CD14-positive monocyte (primary cell): Measurements from ENCODE around the gene TNFRSF18. TPM values are rescaled to one million over a fixed set of nuclear protein-coding genes. Genes with fewer than 3 reads are reported as not detected.

Experiments used
- DNase-seq, 3 donors: peaks; one replicate each; pipeline ENCODE4 v3.0.0-alpha.2; 2011 to 2022
- H2AFZ ChIP-seq: 2 replicates; pipeline ENCODE4 v1.6.0; 2012; ENCODE audit warnings: mild to moderate bottlenecking, low read depth, low read length, inconsistent platforms; ENCODE audit not compliant: insufficient read depth, poor library complexity, severe bottlenecking
- H3K27ac ChIP-seq, 2 donors: 1 replicate in 1 of 2; 2 replicates in 1 of 2; pipeline ENCODE4 v1.5.1; 2012 to 2013; ENCODE audit warnings: low read length in 2 of 2, control low read depth in 1 of 2, inconsistent platforms in 1 of 2, low read depth in 1 of 2, mild to moderate bottlenecking in 1 of 2
- H3K27me3 ChIP-seq, 2 donors: one replicate each; pipeline versions ENCODE4 v1.6.0 to v1.6.1; 2011 to 2013; ENCODE audit warnings: low read length in 2 of 2; ENCODE audit not compliant: control insufficient read depth in 2 of 2, insufficient read depth in 2 of 2
- H3K36me3 ChIP-seq, 2 donors: replicated peaks in 1 of 2; 1 replicate in 1 of 2; 2 replicates in 1 of 2; pipeline versions ENCODE4 v1.5.1 to v1.6.1; 2012 to 2013; ENCODE audit warnings: low read length in 2 of 2, control low read depth in 1 of 2, inconsistent platforms in 1 of 2, mild to moderate bottlenecking in 1 of 2; ENCODE audit not compliant: insufficient read depth in 2 of 2, control insufficient read depth in 1 of 2
- H3K4me1 ChIP-seq, 2 donors: 1 replicate in 1 of 2; 2 replicates in 1 of 2; pipeline versions ENCODE4 v1.5.1 to v1.6.1; 2012 to 2013; ENCODE audit warnings: low read length in 2 of 2, control low read depth in 1 of 2, inconsistent platforms in 1 of 2, mild to moderate bottlenecking in 1 of 2, moderate library complexity in 1 of 2; ENCODE audit not compliant: insufficient read depth in 2 of 2, control insufficient read depth in 1 of 2
- H3K4me2 ChIP-seq: replicated peaks from 2 replicates; pipeline ENCODE3; 2012; ENCODE audit warnings: low read length, moderate library complexity, mild to moderate bottlenecking; ENCODE audit not compliant: poor library complexity, severe bottlenecking; ENCODE audit errors: extremely low read depth
- H3K4me3 ChIP-seq, 3 experiments: fragments of 200-600 bp in 1 of 3; sonication (generic) in 1 of 3; replicated peaks in 1 of 3; 1 replicate in 2 of 3; 2 replicates in 1 of 3; pipeline ENCODE4 v1.5.1; 2011 to 2013; ENCODE audit warnings: low read length in 3 of 3, mild to moderate bottlenecking in 3 of 3, control low read depth in 2 of 3, low read depth in 2 of 3, inconsistent platforms in 1 of 3, moderate library complexity in 1 of 3
- H3K79me2 ChIP-seq: 2 replicates; pipeline ENCODE4 v1.6.0; 2012; ENCODE audit warnings: mild to moderate bottlenecking, control low read depth, inconsistent platforms, low read length, moderate library complexity; ENCODE audit not compliant: insufficient read depth
- H3K9ac ChIP-seq: 2 replicates; pipeline ENCODE4 v1.6.0; 2017; ENCODE audit warnings: low read length, mild to moderate bottlenecking; ENCODE audit not compliant: insufficient read depth, poor library complexity, severe bottlenecking
- H3K9me3 ChIP-seq, 2 donors: replicated peaks in 1 of 2; 1 replicate in 1 of 2; 2 replicates in 1 of 2; pipeline versions ENCODE4 v1.5.1 to v1.6.1; 2012 to 2013; ENCODE audit warnings: low read length in 2 of 2, control low read depth in 1 of 2; ENCODE audit not compliant: control insufficient read depth in 1 of 2, insufficient read depth in 1 of 2
- H4K20me1 ChIP-seq: 2 replicates; pipeline ENCODE4 v1.6.0; 2012; ENCODE audit warnings: mild to moderate bottlenecking, low read length, control low read depth, moderate library complexity; ENCODE audit not compliant: insufficient read depth
- H3K27ac Mint-ChIP-seq, 7 donors: one replicate each; pipeline ENCODE4 v1.8.0; 2020; ENCODE audit warnings: mild to moderate bottlenecking in 7 of 7, mixed read lengths in 7 of 7, moderate library complexity in 6 of 7, inconsistent platforms in 2 of 7
- H3K27me3 Mint-ChIP-seq, 3 donors: one replicate each; pipeline ENCODE4 v1.8.0; 2021 to 2022; ENCODE audit warnings: low read depth in 3 of 3, mild to moderate bottlenecking in 3 of 3, mixed read lengths in 3 of 3, moderate library complexity in 3 of 3, inconsistent platforms in 1 of 3
- H3K36me3 Mint-ChIP-seq, 2 donors: one replicate each; pipeline ENCODE4 v1.8.0; 2020; ENCODE audit warnings: mixed read lengths in 2 of 2, inconsistent platforms in 1 of 2, mild to moderate bottlenecking in 1 of 2
- H3K4me1 Mint-ChIP-seq: one replicate; pipeline ENCODE4 v1.8.0; 2020; ENCODE audit warnings: mild to moderate bottlenecking, mixed read lengths
- H3K4me3 Mint-ChIP-seq, 2 donors: one replicate each; pipeline ENCODE4 v1.8.0; 2020; ENCODE audit warnings: mild to moderate bottlenecking in 2 of 2, mixed read lengths in 2 of 2, moderate library complexity in 1 of 2
- H3K9me3 Mint-ChIP-seq, 7 donors: one replicate each; pipeline ENCODE4 v1.8.0; 2020 to 2022; ENCODE audit warnings: mixed read lengths in 7 of 7, mild to moderate bottlenecking in 6 of 7, moderate library complexity in 6 of 7, inconsistent platforms in 2 of 7
- CTCF ChIP-seq: fragments of 200-600 bp; IDR thresholded peaks from one replicate; pipeline ENCODE4 v1.8.0; 2022; ENCODE audit warnings: antibody characterized with exemption, mild to moderate bottlenecking
- WGBS: methylation state at CpG from one replicate; pipeline ENCODE4 v1.1.5; 2013; ENCODE audit warnings: missing lambda C conversion rate; ENCODE audit not compliant: insufficient coverage; 5-methylcytosine and 5-hydroxymethylcytosine counted together
- intact Hi-C, 2 donors: fragments of 100-400 bp; cut with micrococcal nuclease; formaldehyde crosslinking; loops; one replicate each; pipeline versions ENCODE4 v1.15.0 to v1.15.1; 2023
- polyA plus RNA-seq, 3 donors: library from polyadenylated mRNA; depleted of rRNA in 1 of 3; unstranded in 2 of 3; stranded (reverse) in 1 of 3; fragments of 300-500 nt in 2 of 3; fragments of >200 nt in 1 of 3; fragmentation: Illumina TruSeq in 2 of 3; gene quantifications; 1 replicate in 2 of 3; 2 replicates in 1 of 3; pipeline ENCODE4 v1.2.3, GENCODE V29; 2012 to 2021

TNFRSF18 gene
- polyA plus RNA-seq, 3 donors = not detected

GRCh38 chr1:1255078-1255477 is 48.7 kb upstream of the TNFRSF18 start:
- intact Hi-C loops = no loop called here
- Histone ChIP-seq H3K79me2 (peaks cover 4% of the 10 kb centered on the region), H3K9me3 (no peaks in the 10 kb centered on the region), H3K4me1 (peaks cover 5% of the 10 kb centered on the region in 2 donors), H2AFZ (no peak overlapping the region), H4K20me1 (peaks cover 76% of the 10 kb centered on the region), H3K36me3 (peaks cover 53 to 71% of the 10 kb centered on the region in 2 donors), H3K27me3 (no peaks in the 10 kb centered on the region), H3K4me2 (no peak overlapping the region), H3K27ac (no peak overlapping the region), H3K9ac (no peak overlapping the region), H3K4me3 (no peak overlapping the region)
- H3K36me3 Mint-ChIP-seq = peaks cover 56 to 76% of the 10 kb centered on the region in 2 donors
- TF ChIP-seq CTCF = no peak
- no peak overlapping the region for H3K27ac Mint-ChIP-seq
- peaks cover 8% of the 10 kb centered on the region for H3K4me1 Mint-ChIP-seq
- 96% methylated on average over 21 of the region's 26 CpGs for WGBS
- peaks cover 0 to 2% (median 0%) of the 10 kb centered on the region in 3 donors for H3K27me3 Mint-ChIP-seq
- DNase-seq = no peak
- H3K9me3 Mint-ChIP-seq = peaks cover 0 to 2% (median 0%) of the 10 kb centered on the region in 7 donors
- H3K4me3 Mint-ChIP-seq = no peak overlapping the region

GRCh38 chr1:1254667-1254998 is 48.2 kb upstream of the TNFRSF18 start:
- H3K4me2 ChIP-seq = no peak overlapping the region
- Mint-ChIP-seq H3K27ac (no peak overlapping the region), H3K36me3 (peaks cover 51 to 71% of the 10 kb centered on the region in 2 donors), H3K4me1 (peaks cover 3% of the 10 kb centered on the region), H3K4me3 (no peak overlapping the region), H3K9me3 (no peaks in the 10 kb centered on the region), H3K27me3 (peaks cover 0 to 2% (median 0%) of the 10 kb centered on the region in 3 donors)
- DNase-seq = no peak
- H3K36me3 ChIP-seq = peaks cover 48 to 67% of the 10 kb centered on the region in 2 donors
- H3K27me3 ChIP-seq = no peaks in the 10 kb centered on the region
- H3K9ac ChIP-seq = no peak overlapping the region
- peaks cover 72% of the 10 kb centered on the region for H4K20me1 ChIP-seq
- no peaks in the 10 kb centered on the region for H3K9me3 ChIP-seq
- H3K27ac ChIP-seq = no peak overlapping the region
- H3K4me1 ChIP-seq = peaks cover under 1% of the 10 kb centered on the region in 2 donors
- 97% methylated on average over 20 of the region's 21 CpGs for WGBS
- TF ChIP-seq CTCF = no peak
- H3K79me2 ChIP-seq = peaks cover 4% of the 10 kb centered on the region
- intact Hi-C loops = no loop called here
- no peak overlapping the region for H3K4me3 ChIP-seq
- H2AFZ ChIP-seq = no peak overlapping the region
